Transverse colon (tissue), 4 donors: ENCODE measurements around the gene VKORC1.

ENCODE experiments used
- CTCF ChIP-seq, 5 experiments: fragments of 200-600 bp in 3 of 5; fragments of 450-650 bp in 2 of 5; sonication (generic) in 3 of 5; IDR thresholded peaks; 1 replicate in 2 of 5; 2 replicates in 3 of 5; pipeline ENCODE4 v1.5.1; 2016 to 2017; ENCODE audit warnings: antibody characterized with exemption in 5 of 5, inconsistent platforms in 3 of 5, mild to moderate bottlenecking in 2 of 5, moderate library complexity in 1 of 5
- EP300 ChIP-seq: sonication (generic); formaldehyde crosslinking; IDR thresholded peaks from one replicate; pipeline ENCODE4 v1.6.1; 2017; ENCODE audit warnings: antibody characterized with exemption, low read depth
- POLR2A ChIP-seq: fragments of 450-650 bp; IDR thresholded peaks from one replicate; pipeline ENCODE4 v1.6.1; 2016; ENCODE audit warnings: antibody characterized with exemption, mild to moderate bottlenecking, moderate library complexity
- POLR2AphosphoS5 ChIP-seq, 3 donors: sonication (generic); formaldehyde crosslinking; IDR thresholded peaks; one replicate each; pipeline ENCODE4 v1.6.1; 2016; ENCODE audit warnings: antibody characterized with exemption in 3 of 3

- no peak for TF ChIP-seq CTCF (IDR thresholded peaks at IDR 0.05)
- TF ChIP-seq POLR2A, result peak; percentile 98
- peak; percentile 78 to 99 (median 98) for TF ChIP-seq POLR2AphosphoS5 (IDR thresholded peaks at IDR 0.05)
- TF ChIP-seq EP300, result no peak
Observed at GRCh38 chr16:31135535-31136286, 41.1 kb upstream of the VKORC1 start, which contains the start of gene PRSS8.
